WTC11 (cell line): ENCODE measurements around the gene PSEN1. TPM values are rescaled to one million over a fixed set of nuclear protein-coding genes. Genes with fewer than 3 reads are reported as not detected.

Source experiments
- ATAC-seq: fragments of 200-7000 bp; cut with Tn5 transposase; 2 replicates; pipeline ENCODE4 v1.10.0; 2021; ENCODE audit warnings: mild to moderate bottlenecking, moderate library complexity
- CTCF ChIA-PET: fragments of 300-600 bp; sonication (Branson Sonifier 250); formaldehyde crosslinking; loops from one replicate; lab custom pipeline; 2021; ENCODE audit warnings: antibody characterized with exemption; lab: Charles Lee
- POLR2A ChIA-PET: fragments of 350-600 bp; sonication (Branson Sonifier 250); formaldehyde crosslinking; loops from one replicate; lab custom pipeline; 2021; ENCODE audit warnings: antibody characterized with exemption; lab: Charles Lee
- DNase-seq: peaks from one replicate; pipeline ENCODE4 v3.0.0; 2021; ENCODE audit warnings: low spot score
- H3K27ac Mint-ChIP-seq: 2 replicates; pipeline ENCODE4 v1.8.0; 2021; ENCODE audit warnings: mixed read lengths
- H3K27me3 Mint-ChIP-seq: 2 replicates; pipeline ENCODE4 v1.8.0; 2021; ENCODE audit warnings: low read depth, mild to moderate bottlenecking, moderate library complexity, mixed read lengths
- H3K36me3 Mint-ChIP-seq: 2 replicates; pipeline ENCODE4 v1.8.0; 2021; ENCODE audit warnings: mixed read lengths
- H3K4me1 Mint-ChIP-seq: 2 replicates; pipeline ENCODE4 v1.8.0; 2022; ENCODE audit warnings: mixed read lengths
- H3K4me3 Mint-ChIP-seq: 2 replicates; pipeline ENCODE4 v1.8.0; 2021; ENCODE audit warnings: mild to moderate bottlenecking, moderate library complexity, mixed read lengths
- H3K9me3 Mint-ChIP-seq: 2 replicates; pipeline ENCODE4 v1.8.0; 2021; ENCODE audit warnings: mixed read lengths
- AFF4 ChIP-seq: sonication (generic); formaldehyde crosslinking; IDR thresholded peaks from 2 replicates; pipeline ENCODE4 v1.8.1; 2023; ENCODE audit warnings: mild to moderate bottlenecking, missing genetic modification reagents, borderline replicate concordance
- ATF3 ChIP-seq: sonication (generic); formaldehyde crosslinking; conservative IDR thresholded peaks from 2 replicates; pipeline ENCODE4 v1.8.1; 2022; ENCODE audit warnings: mild to moderate bottlenecking, missing genetic modification reagents
- ATF6 ChIP-seq: sonication (generic); formaldehyde crosslinking; IDR thresholded peaks from 2 replicates; pipeline ENCODE4 v1.8.1; 2023; ENCODE audit warnings: mild to moderate bottlenecking, missing genetic modification reagents
- CDX4 ChIP-seq: fragments of 250-450 bp; sonication (Bioruptor Pico); IDR thresholded peaks from 2 replicates; pipeline ENCODE4 v1.9.0; 2021; ENCODE audit warnings: moderate library complexity, mild to moderate bottlenecking, inconsistent platforms, borderline replicate concordance
- CREB1 ChIP-seq: sonication (generic); formaldehyde crosslinking; IDR thresholded peaks from 2 replicates; pipeline ENCODE4 v1.8.0; 2023; ENCODE audit warnings: mild to moderate bottlenecking, missing genetic modification reagents
- ELF4 ChIP-seq: sonication (generic); formaldehyde crosslinking; IDR thresholded peaks from 2 replicates; pipeline ENCODE4 v1.8.1; 2022; ENCODE audit warnings: low read depth, mild to moderate bottlenecking, moderate library complexity, missing genetic modification reagents
- ETV6 ChIP-seq: sonication (generic); formaldehyde crosslinking; IDR thresholded peaks from 2 replicates; pipeline ENCODE4 v1.8.1; 2022; ENCODE audit warnings: mild to moderate bottlenecking, missing genetic modification reagents
- FOXJ3 ChIP-seq: sonication (generic); formaldehyde crosslinking; IDR thresholded peaks from 2 replicates; pipeline ENCODE4 v1.9.0; 2021; ENCODE audit warnings: missing genetic modification reagents, mild to moderate bottlenecking, borderline replicate concordance
- FOXP1 ChIP-seq: sonication (generic); formaldehyde crosslinking; IDR thresholded peaks from 2 replicates; pipeline ENCODE4 v1.8.0; 2022; ENCODE audit warnings: missing genetic modification reagents, mild to moderate bottlenecking, moderate library complexity, borderline replicate concordance
- IRF2 ChIP-seq: sonication (generic); formaldehyde crosslinking; IDR thresholded peaks from 2 replicates; pipeline ENCODE4 v1.8.0; 2022; ENCODE audit warnings: low read depth, missing genetic modification reagents, borderline replicate concordance
- NR3C1 ChIP-seq: sonication (generic); formaldehyde crosslinking; conservative IDR thresholded peaks from 2 replicates; pipeline ENCODE4 v1.8.1; 2023; ENCODE audit warnings: low read depth, mild to moderate bottlenecking, missing genetic modification reagents
- PRRX2 ChIP-seq: fragments of 250-450 bp; sonication (Bioruptor Pico); IDR thresholded peaks from 2 replicates; pipeline ENCODE4 v1.8.0; 2021; ENCODE audit warnings: mild to moderate bottlenecking
- STAT6 ChIP-seq: sonication (generic); formaldehyde crosslinking; conservative IDR thresholded peaks from 2 replicates; pipeline ENCODE4 v1.8.1; 2023; ENCODE audit warnings: mild to moderate bottlenecking, low read depth, missing genetic modification reagents, moderate library complexity
- USF2 ChIP-seq: sonication (generic); formaldehyde crosslinking; IDR thresholded peaks from 2 replicates; pipeline ENCODE4 v1.8.1; 2023; ENCODE audit warnings: mild to moderate bottlenecking, missing genetic modification reagents, moderate library complexity
- ZMAT4 ChIP-seq: fragments of 250-450 bp; sonication (Bioruptor Pico); IDR thresholded peaks from 2 replicates; pipeline ENCODE4 v1.9.0; 2021; ENCODE audit warnings: mild to moderate bottlenecking
- ZNF281 ChIP-seq: sonication (generic); formaldehyde crosslinking; IDR thresholded peaks from 2 replicates; pipeline ENCODE4 v1.8.0; 2023; ENCODE audit warnings: mild to moderate bottlenecking, missing genetic modification reagents
- ZNF317 ChIP-seq: sonication (generic); formaldehyde crosslinking; IDR thresholded peaks from 2 replicates; pipeline ENCODE4 v1.8.1; 2023; ENCODE audit warnings: low read depth, mild to moderate bottlenecking, moderate library complexity, missing genetic modification reagents, borderline replicate concordance
- ZNF423 ChIP-seq: fragments of 250-450 bp; sonication (Bioruptor Pico); IDR thresholded peaks from 2 replicates; pipeline ENCODE4 v2.1.2; 2022; ENCODE audit warnings: mild to moderate bottlenecking, moderate library complexity
- total RNA-seq: library from RNA; stranded (reverse); gene quantifications from 3 replicates; pipeline ENCODE4 v1.2.3, GENCODE V29; 2021

The PSEN1 gene
- total RNA-seq, 1 experiment from 2014 or later: 26.6 TPM

GRCh38 chr14:73167727-73168126 lies 31.4 kb downstream of the PSEN1 start:
- CTCF ChIA-PET: interaction anchor here (0.9 kb wide), 1 partner anchor 128 kb away, joined by 3 read pairs; no protein-coding TSS in a partner anchor

GRCh38 chr14:73168274-73168673 lies 32.0 kb downstream of the PSEN1 start:
- DNase-seq (no peak), ATAC-seq (no peak)
- ChIA-PET POLR2A (no interaction called here), CTCF (interaction anchor here (0.9 kb wide), 1 partner anchor 127 kb away, joined by 3 read pairs; no protein-coding TSS in a partner anchor)
- H3K27ac Mint-ChIP-seq: no peak overlapping the region
- H3K27me3 Mint-ChIP-seq: peaks cover 3% of the 10 kb centered on the region; the same call in 1 of the 2 replicates
- H3K36me3 Mint-ChIP-seq: peaks cover 31% of the 10 kb centered on the region
- H3K4me3 Mint-ChIP-seq: no peak overlapping the region
- H3K9me3 Mint-ChIP-seq: no peaks in the 10 kb centered on the region
- H3K4me1 Mint-ChIP-seq: peaks cover 21% of the 10 kb centered on the region
- TF ChIP-seq ZNF281 (CRISPR knock-in tag) (no peak), AFF4 (CRISPR knock-in tag) (no peak), ZNF423 (no peak), CREB1 (CRISPR knock-in tag) (no peak), ATF3 (CRISPR knock-in tag) (no peak), NR3C1 (CRISPR knock-in tag) (no peak), PRRX2 (CRISPR knock-in tag) (no peak), ETV6 (CRISPR knock-in tag) (no peak), IRF2 (CRISPR knock-in tag) (no peak), CDX4 (CRISPR knock-in tag) (no peak), USF2 (CRISPR knock-in tag) (no peak), FOXP1 (CRISPR knock-in tag) (no peak), ATF6 (no peak)

More at GRCh38 chr14:73167727-73168126, 31.4 kb downstream of the PSEN1 start:
- Mint-ChIP-seq H3K9me3 (no peaks in the 10 kb centered on the region), H3K4me1 (peaks cover 21% of the 10 kb centered on the region), H3K27ac (no peak overlapping the region), H3K27me3 (peaks cover 3% of the 10 kb centered on the region; the same call in 1 of the 2 replicates), H3K4me3 (no peak overlapping the region), H3K36me3 (peaks cover 29% of the 10 kb centered on the region)
- no peak for ATAC-seq
- POLR2A ChIA-PET: no interaction called here
- TF ChIP-seq ZMAT4 (CRISPR knock-in tag): no peak
- TF ChIP-seq ELF4 (CRISPR knock-in tag): no peak
- no peak for TF ChIP-seq STAT6 (CRISPR knock-in tag)
- TF ChIP-seq FOXJ3 (CRISPR knock-in tag): no peak
- no peak for TF ChIP-seq ZNF317 (CRISPR knock-in tag)
- no peak for DNase-seq
